NCI-H2171 treated with DMSO at 0.1 percent for 48 hours (cell line): Measurements from ENCODE around the gene CAMSAP3.
"Not testable (repeated sequence)": the region's sequence is repeated elsewhere in the genome, so short reads cannot be mapped to it uniquely, and the experiment has no call there.

Experiments
- DNase-seq: peaks from one replicate; lab custom pipeline; 2025; lab: John Stamatoyannopoulos, UW

The CAMSAP3 gene

DNA sequence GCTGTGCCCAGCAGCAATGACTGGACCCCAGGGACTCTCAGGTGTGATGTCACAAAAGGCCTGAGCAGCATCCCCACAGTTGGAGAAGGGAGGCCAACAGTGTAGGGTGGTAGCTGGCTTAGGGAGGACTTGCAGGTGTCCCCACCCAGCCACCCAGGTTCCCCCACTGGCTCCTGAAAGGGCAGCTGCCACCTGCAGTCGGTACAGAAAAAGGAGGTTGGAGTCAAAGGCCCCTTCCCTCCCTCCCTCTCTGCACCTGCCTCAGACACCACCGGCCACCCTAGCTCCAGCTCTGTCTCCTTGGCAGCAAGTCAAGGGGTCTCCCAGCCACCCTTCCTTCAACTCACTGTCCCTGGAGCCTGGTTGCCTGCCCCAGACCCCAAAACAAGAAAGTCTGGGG lies 38.0 kb downstream of the CAMSAP3 start, which contains the start of gene PCP2:
PCP2 (minus strand) TSS at position 22 of the 400 bp plus-strand sequence. CDS start 262 bp downstream, outside the sequence.
- DNase-seq = no peak

DNA sequence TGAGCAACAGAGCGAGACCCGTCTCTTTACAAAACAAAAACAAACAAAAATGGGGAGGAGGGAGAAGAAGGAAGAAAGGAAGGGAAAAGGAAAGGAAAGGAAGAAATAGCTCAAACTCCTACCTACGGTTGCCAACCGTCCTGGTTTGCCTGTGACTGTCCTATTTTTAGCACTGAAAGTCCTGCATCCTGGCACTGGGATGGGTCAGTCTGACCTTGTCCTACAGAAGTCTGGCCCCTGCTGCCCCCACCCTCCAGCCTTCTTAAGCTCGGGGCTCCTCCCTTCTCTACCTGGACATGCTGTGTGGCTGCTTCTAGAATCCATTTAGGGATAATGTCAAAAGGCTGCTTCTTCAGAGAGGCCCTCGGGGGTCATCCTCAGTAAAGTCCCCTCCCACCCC lies 40.0 kb downstream of the CAMSAP3 start:
- no peak for DNase-seq

DNA sequence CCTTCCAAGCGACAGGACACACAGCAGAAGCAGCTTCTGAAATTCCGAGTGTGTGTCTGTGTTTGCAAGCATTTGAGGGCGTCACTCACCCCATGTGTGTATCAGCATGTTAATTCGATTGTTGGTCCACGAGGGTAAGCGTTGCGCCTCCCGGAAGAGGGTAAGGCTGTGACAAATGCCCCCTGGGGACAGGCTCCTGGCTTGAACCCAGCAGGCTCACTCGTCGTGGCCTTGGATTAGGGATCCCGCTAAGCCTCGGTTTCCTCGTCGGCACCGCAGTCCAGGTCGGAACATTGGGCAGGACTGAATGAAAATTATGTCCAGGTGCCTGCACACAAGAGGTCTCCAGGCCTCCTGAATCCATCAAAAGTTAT lies 40.6 kb downstream of the CAMSAP3 start:
- no peak for DNase-seq

DNA sequence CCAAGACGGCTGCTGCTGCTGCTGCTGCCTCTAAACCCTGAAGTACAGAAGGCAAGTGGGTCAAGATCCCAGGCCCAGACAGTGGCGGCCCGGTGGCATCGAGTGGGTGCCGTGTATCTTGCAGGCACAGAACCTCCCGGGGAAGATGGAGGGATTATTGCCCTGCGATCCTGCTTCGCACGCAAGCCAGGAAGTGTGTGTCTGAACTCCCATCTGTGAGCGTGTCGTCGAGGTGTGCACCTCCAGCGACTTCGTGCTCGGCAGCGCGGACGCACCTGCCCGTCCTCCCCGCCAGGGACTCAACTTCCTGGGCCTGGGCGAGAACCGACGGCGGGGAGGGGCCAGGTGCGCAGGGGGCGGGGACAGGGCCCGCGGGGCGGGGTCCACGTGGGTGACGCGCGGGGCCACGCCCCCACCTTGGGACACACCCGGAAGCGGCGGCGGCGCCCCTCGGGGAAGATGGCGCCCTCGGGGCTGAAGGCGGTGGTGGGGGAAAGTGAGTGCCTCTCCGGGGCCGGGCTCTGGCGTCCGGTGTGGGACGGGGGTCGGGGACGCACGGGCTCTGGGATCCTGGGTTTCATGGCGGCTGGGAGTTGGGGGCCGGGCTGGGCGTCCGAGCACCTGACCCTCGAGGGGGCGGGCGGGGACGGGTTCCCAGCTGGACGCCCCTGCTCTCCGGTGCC lies 41.2 kb downstream of the CAMSAP3 start, which contains the start of gene STXBP2:
STXBP2 (plus strand) TSS at position 420 of the 683 bp plus-strand sequence; CDS start at position 460, 40 bp downstream.
- DNase-seq = peak; percentile 69

DNA sequence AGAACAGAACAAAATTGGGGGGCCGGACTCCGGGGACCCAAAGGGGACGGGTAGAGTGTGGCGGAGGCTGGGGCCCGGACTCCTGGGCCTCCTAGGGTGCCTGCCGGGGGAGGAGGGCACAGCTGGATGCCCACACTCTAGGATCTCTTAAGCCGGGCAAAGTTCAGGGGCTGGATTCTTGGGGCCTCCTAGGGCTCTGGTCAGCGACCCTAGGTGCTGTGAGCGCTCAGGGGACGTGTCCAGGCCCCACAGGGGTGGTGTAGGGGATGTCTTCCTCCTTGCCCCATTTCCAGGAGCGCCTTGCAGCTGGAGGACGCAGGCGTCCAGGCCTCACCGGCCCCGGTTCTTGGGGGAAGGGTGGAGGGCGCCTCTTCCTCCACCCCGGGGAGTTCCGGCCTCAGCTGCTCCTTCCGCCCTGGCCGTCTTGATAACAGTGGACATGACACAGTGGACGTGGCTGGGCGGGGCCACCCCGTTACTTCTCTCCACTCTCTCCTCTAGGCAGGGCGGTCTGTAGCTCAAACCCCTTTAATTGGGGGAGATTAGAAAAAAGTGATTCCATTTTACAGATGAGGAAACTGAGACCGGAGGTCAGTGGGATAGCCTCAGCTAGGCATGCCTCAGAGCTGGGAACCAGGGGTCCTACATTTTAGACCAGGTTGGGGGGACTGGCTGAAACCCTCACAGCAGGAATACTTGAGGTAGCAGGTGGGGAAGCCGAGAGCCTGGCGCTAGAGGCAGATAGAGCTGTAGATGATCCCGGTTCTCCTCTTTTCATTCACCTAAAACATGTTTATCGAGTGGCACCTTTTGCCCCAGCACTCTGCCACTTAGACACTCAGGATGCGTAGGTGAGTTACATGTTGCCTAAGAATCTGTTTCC lies 42.0 kb downstream of the CAMSAP3 start:
- no peak for DNase-seq

DNA sequence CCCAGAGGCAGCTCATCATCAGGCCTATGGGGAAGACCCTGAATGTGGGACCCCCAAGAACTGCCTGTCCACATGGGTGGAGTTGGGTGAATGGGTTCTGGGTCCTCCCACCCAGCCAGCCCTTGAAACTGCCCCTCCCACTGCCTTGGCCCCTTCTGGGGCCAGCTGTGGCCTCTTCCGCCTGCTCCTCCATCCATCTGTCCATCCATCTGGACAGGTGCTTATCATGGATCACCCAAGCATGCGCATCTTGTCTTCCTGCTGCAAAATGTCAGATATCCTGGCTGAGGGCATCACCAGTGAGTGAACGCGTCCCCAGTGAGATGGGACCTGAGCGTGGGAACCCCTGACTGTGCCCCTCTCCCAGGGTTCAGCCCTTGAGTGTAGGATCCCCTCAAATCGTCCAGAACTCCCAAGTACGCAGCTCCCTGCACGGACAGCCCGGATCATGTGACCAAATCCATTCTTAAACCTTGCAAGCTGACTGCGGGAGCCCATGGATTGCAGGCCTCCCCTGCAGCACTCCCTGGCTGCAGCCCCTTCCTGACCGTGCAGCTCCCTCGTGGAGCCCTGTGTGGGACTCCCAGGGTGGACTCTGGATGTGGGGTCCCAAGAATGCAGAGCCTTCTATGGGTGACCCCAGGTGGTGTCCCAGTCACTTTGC lies 43.3 kb downstream of the CAMSAP3 start:
- peak; percentile 49 for DNase-seq

DNA sequence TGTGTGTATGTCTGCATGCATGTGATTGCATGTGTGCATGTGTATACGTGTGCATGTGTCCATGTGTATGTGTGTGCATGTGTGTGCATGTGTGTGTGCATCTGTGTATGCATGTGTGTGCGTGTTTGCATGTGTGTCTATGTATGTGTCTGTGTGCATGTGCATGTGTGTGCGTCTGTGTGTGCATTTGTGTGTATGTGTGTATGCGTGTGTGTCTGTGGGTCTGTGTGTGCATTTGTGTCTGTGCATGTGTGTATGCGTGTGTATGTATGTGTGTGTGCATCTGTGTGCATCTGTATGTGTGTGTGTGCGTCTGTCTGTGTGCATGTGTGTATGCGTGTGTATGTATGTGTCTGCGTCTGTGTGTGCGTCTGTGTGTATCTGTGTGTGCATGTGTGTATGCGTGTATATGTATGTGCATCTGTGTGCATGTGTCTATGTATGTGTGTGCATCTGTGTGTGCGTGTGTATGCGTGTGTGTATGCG lies 44.2 kb downstream of the CAMSAP3 start:
- DNase-seq = no peak

DNA sequence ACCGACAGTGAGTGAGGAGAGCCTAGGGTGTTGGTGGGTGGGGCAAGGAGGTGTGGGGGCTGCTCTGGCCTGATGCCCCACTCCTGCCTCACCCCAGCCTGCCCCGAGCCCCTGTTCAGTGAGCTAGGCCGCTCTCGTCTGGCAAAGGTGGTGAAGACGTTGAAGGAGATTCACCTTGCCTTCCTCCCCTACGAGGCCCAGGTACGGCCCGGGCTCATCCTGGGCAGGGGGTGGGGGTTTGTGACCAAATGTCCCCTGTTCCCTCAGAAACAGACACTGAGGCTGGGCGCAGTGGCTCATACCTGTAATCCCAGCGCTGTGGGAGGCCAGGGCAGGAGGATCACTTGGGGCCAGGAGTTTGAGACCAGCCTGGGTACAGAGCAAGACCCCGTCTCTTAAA lies 45.1 kb downstream of the CAMSAP3 start:
- DNase-seq = no peak

DNA sequence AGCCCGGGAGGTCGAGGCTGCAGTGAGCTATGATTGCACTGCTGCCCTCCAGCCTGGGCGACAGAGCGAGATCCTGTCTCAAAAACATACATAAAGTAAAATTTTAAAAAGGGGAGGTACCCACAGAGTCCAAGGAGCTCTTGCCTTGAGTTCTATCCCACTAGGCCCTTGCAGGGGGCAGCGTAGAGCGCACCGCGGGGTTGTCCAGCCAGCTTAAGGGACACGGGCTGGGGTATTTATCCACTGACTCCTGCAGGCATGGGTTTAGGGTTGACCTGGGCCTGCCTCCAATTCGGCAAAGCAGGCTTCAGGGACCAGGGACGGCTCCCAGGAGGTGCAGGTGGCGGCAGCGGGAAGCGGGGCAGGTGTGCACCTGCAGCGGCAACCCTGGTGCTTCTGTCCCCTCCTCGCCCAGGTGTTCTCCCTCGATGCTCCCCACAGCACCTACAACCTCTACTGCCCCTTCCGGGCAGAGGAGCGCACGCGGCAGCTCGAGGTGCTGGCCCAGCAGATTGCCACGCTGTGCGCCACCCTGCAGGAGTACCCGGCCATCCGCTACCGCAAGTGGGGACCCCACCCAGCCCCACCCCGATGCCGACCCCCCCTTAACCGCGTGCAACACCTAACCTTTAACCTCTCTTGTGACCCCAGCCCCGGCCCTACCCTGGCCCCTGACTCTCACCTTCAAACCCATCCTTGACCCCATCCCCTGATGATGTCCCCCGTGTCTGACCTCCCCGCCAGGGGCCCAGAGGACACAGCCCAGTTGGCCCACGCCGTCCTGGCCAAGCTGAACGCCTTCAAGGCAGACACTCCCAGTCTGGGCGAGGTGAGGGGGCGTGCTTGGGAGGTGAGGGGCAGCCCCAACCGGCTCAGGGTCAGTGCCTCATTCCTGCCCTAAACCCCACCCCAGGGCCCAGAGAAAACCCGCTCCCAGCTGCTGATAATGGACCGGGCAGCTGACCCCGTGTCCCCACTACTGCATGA lies 45.9 kb downstream of the CAMSAP3 start:
- DNase-seq = no peak

DNA sequence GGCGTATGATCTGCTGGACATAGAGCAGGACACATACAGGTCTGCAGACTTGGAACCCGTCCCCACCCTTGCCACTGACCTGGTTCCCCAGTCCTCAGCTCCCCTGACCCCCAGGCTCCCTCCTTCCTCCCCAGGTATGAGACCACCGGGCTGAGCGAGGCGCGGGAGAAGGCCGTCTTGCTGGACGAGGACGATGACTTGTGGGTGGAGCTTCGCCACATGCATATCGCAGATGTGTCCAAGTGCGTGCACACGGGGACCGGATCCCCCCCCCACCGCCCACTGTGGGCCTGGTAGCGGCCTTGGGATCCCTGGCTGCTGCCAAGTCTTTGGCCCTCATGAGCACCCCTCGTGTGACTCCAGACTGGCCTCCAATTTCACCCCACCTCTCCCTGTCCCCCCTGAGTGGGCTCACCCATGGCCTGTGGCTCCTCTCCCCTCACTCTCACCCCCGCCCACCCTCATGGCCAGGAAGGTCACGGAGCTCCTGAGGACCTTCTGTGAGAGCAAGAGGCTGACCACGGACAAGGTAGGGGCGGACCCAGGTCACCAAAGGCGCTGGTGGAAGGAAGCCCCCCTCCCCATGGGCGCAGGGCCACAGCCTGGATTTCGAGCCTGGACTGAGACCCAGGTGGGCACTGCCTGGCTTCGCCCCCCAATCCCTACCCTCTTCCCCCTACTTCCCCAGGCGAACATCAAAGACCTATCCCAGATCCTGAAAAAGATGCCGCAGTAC lies 46.8 kb downstream of the CAMSAP3 start:
- DNase-seq = no peak

DNA sequence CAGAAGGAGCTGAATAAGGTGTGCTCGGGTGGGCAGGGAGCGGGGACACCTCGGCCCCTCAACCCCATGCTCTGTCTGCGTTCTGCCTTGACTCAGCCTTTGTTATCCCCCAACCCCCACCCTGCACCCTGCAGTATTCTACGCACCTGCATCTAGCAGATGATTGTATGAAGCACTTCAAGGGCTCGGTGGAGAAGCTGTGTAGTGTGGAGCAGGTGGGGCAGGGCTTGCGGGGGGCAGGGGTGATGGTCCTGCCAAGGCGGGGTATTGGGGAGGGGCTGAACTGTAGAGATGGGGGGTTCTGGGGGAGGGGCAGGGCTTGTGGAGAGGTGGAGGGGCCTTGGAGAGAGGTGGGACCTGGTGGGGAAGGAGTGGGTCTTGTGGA lies 47.4 kb downstream of the CAMSAP3 start:
- DNase-seq = no peak

DNA sequence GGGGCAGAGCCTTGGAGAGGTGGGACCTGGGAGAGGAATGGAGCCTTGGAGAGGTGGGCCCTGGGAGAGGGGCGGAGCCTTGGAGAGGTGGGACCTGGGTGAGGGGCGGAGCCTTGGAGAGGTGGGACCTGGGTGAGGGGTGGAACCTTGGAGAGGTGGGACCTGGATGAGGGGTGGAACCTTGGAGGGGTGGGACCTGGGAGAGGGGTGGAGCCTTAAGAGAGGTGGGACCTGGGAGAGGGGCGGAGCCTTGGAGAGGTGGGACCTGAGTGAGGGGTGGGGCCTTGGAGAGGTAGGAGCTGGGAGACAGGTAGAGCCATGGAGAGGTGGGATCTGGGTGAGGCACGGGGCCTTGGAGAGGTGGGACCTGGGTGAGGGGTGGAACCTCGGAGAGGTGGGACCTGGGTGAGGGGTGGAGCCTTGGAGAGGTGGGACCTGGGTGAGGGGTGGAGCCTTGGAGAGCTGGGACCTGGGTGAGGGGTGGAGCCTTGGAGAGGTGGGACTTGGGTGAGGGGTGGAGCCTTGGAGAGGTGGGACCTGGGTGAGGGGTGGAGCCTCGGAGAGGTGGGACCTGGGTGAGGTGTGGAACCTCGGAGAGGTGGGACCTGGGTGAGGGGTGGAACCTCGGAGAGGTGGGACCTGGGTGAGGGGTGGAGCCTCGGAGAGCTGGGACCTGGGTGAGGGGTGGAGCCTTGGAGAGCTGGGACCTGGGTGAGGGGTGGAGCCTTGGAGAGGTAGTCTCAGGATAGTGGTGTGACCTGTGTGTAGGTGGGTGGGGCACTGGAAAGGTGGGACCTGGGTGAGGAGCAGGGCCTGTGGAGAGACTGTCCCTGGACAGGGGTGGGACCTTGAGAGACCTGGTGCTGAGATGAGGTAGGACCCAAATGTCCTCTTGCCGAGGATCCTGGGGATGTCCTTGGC lies 48.2 kb downstream of the CAMSAP3 start:
- DNase-seq = not testable (repeated sequence)

DNA sequence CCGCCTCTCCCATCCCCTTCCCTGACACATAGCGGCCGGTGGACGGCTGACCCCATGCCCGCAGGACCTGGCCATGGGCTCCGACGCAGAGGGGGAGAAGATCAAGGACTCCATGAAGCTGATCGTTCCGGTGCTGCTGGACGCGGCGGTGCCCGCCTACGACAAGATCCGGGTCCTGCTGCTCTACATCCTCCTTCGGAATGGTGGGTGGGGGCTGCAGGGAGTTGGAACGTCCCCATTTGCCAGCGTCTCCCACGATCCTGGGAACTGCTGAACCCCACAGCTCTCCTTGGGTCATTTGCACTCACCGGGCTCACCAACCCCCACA lies 48.9 kb downstream of the CAMSAP3 start:
- DNase-seq = no peak

DNA sequence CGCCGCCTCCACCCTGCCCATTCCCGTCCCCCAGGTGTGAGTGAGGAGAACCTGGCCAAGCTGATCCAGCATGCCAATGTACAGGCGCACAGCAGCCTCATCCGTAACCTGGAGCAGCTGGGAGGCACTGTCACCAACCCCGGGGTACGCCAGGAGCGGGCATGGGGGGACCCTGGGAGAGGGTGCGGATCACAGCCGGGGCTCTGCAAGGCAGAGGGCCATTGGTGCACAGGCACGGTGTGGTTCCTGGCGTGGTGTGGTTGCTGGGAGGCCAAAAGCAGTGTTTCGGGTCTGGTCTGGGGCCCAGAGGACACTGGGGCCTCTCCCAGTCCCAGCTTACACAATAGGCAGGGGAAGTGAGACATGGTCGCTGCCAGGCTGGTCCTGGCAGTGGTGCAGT lies 49.5 kb downstream of the CAMSAP3 start:
- no peak for DNase-seq

DNA sequence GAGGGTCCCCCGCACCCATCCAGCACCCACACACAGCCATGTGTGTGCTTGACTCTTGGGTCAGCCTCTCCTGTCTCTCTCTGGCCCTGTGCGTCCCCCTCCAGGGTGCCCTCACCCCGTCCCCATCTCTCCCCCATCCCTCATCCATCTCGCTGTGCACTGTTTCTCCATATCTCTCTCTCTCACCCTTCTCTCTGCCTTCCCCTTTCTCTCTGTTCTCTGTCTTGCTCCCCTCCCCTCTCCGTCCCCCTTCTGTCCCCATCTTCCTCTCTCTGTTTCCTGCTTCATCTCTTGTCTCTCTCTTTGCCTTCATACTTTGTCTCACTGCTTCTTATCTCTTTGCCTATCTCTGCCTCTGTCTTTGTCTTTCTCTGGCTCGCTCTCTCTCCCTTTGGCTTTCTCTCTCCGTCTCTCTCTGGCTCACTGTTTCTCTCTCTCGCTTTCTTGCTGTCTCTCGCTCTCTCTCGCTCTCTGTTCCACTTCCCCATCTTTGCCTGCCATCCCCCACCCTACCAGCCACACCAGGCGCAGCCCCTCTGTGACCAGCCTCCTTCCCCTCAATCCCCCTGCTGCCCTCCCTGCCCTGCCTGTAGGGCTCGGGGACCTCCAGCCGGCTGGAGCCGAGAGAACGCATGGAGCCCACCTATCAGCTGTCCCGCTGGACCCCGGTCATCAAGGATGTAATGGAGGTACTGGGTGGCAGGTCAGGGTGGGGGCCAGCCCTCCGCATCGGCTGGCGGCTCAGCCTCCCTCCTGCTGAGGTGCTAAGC lies 50.2 kb downstream of the CAMSAP3 start:
- DNase-seq = no peak

DNA sequence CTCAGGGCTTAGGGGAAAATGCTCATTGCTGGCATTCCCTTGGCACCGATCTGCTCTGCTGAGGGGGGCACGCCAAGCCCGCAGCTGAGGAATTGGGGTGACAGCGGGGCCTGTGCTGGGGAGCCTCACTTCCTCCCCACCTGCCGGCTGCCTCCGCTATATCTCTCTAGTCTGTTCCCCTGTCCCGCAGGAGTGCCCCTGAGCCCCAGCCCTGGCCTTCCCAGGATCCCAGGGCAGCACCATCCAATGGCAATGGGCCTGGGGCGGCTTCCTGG lies 50.7 kb downstream of the CAMSAP3 start:
- no peak for DNase-seq

DNA sequence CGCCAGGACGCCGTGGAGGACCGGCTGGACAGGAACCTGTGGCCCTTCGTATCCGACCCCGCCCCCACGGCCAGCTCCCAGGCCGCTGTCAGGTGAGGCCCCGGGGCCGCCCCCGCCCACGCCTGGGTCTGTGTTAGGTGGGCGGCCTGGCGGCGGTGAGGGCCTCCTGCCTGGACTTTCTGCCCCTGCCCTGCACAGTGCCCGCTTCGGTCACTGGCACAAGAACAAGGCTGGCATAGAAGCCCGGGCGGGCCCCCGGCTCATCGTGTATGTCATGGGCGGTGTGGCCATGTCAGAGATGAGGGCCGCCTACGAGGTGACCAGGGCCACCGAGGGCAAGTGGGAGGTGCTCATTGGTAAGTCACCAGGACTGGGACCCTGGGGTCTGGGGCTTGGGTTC lies 51.5 kb downstream of the CAMSAP3 start:
- DNase-seq = no peak

DNA sequence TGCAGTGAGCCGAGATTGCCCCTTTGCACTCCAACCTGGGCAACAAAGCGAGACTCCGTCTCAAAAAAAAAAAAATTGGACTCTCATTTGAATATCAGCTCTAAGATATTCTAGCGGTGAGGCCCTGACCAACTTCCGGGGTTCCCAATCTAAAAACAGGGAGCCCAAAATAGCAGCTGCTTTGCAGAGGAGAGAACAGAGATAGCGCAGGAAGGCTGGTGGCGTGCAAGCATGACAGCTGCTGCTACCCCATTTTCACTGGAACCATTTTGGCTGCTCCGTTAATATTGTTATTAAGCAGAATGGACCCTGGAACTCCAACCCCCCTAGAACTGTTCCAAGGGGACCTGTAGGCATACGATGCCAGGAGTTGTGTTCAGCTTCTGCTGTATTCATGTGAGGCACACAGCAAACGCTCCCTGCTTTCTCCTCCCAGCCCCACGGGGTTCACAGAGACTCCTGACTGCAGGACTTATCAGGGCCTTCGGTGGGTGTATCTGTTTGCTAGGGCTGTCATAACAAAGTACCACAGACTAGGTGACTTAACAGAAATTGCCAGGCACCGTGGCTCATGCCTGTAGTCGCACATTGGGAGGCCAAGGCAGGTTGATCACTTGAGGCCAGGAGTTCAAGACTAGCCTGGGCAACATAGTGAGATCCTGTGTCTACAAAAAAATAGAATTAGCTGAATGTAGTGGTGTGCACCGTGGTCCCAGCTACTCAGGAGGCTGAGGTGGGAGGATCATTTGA lies 52.8 kb downstream of the CAMSAP3 start:
- no peak for DNase-seq
